ENCODE measurements around the gene MYOZ2.

Gene MYOZ2

DNA sequence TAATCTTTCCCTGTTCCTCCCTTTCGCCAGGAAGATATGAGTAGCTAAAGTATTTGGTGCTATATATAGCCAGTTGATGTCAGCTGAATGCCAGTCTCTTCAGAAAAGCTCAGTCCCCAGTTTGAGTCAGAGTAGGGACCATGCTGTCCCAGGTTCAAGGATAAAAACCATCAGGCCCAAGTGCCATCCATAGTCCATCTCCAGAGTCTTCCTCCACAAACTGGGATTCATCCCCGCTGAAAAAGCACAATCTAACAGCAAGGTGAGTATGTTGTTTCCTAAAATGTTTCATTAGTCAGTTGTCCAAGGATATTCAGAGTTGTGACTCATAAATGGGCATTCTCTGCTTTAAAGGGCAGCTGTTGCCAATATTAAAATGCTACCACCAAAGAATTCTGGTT, at the start of gene MYOZ2:
TSS of gene MYOZ2 (plus strand) at position 112 of the 401 bp plus-strand sequence. CDS start 694 bp downstream, outside the sequence.
- no peak for DNase-seq

- DNase-seq, result no peak
Observed at GRCh38 chr4:119087121-119087520, 48.5 kb upstream of the MYOZ2 start.

DNA sequence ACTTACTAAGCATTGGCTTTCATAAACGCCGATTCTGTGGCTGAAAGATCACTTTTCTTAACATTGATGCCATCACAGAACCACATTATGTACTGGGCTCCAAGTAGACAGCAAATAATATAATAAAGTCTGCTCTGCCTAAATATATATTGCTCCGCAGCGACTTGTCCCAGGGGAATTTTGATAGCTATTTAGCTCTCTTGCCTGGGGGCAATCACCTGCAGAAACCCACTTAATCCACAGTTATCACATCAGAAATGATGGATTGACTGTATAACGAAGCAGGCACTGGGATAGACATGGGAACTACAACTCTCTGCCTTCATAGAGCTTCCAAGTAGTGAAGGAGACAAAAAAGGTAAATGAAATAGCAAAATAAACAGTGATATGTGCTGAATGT, 48.0 kb upstream of the MYOZ2 start:
- no peak for DNase-seq

DNA sequence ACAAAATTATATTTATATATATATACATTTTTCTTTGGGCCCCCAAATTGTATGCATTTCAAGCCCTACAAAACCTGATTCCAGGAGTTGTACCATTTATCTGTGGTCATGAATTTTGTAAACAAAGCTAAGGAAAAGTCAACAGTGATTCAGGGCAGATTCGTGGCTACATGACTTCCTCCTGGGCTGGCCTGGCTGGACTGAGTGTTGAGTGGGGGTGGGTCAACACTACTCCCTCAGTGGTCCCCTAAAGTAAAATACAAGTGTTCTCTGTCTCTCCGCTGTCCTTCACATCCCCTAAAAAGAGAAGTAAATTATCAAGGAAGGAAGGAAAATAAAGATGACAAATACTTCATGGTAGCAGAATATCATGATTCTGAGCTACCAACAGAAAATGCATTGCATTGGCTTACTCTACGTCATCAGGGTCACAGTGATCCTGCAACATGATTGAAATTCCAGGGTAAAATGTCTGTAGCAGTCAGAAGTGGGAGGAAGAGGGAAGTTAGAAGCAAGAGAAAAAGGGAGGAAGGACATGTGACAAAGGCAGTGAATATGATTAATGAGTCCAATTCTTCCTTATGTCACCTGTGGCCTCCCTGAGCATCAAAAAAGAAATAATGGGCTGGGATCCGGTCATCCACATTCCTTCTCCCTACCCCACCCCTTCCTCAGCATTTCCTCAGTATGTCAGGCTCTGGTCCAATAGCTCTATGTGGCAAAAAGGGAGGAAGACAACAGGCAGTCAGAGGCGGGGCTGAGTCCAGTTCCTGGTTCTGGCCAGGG, 42.4 kb upstream of the MYOZ2 start:
- no peak for DNase-seq

DNA sequence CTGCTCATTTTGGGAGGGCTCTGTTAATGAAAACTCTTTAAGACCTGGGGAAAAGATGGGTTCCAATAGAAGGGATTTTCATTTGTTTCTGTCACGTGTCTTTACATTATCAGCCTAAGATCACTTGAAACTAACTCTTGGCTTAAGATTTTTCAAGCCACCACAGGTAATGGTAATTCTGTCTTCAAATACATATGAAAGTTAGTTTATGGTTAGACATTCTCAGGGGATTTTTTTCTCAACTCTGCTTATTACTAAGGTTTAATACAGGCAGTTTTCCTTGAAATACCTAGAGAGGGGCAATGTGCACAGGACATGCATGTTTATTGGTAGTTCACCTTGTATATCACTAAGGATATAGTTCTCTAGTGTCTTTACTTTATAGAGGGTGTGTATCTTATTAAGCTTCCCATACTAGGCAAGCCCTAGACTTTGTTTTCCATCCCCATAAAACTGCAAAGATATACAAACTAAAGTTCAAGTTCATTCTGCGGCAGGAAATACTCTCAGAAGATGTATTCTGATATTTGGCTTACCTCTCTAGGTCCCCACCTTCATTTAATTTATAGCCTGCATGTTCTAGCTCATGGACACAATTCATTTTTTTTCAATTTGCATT, 38.2 kb upstream of the MYOZ2 start:
- DNase-seq, result no peak

GRCh38 chr4:119098306-119098705, 37.3 kb upstream of the MYOZ2 start:
- no peak for DNase-seq

DNA sequence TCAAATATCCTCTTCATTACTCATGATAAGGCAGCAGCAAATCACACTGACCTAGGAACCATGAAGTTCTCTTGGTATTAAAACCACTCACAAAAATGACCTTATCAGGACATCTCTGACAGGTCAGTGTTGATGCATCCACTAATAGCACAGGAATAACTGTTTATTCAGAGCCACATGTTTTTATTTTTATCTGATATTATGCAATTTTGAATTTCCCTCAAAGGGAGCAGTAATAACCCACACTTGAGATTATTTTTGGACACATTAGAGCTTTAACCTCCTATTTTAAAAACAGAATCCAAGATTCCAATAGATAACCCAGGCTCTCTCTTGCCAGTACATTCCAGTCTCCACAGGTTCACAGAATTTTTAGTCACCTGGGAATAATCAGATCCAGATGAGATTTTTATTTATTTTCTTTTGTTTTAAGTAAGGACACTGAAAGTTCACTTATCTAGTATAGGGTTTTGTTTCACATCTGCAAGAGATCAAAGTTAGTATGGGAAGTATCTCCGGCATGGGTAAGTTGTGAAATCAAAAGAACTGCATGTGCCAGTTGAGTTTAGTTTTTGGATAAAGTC, 36.3 kb upstream of the MYOZ2 start:
- DNase-seq, result no peak

- DNase-seq, result no peak
Observed at GRCh38 chr4:119100655-119101054, 35.0 kb upstream of the MYOZ2 start.

GRCh38 chr4:119103263-119103662, 32.4 kb upstream of the MYOZ2 start:
- no peak for DNase-seq

GRCh38 chr4:119104644-119105273, 30.9 kb upstream of the MYOZ2 start:
- DNase-seq, result no peak

- no peak for DNase-seq
Observed at GRCh38 chr4:119105605-119106004, 30.0 kb upstream of the MYOZ2 start.

GRCh38 chr4:119106036-119107000, 29.3 kb upstream of the MYOZ2 start:
- no peak for DNase-seq

GRCh38 chr4:119110121-119110520, 25.5 kb upstream of the MYOZ2 start:
- no peak for DNase-seq

GRCh38 chr4:119111296-119111695, 24.3 kb upstream of the MYOZ2 start:
- no peak for DNase-seq

DNA sequence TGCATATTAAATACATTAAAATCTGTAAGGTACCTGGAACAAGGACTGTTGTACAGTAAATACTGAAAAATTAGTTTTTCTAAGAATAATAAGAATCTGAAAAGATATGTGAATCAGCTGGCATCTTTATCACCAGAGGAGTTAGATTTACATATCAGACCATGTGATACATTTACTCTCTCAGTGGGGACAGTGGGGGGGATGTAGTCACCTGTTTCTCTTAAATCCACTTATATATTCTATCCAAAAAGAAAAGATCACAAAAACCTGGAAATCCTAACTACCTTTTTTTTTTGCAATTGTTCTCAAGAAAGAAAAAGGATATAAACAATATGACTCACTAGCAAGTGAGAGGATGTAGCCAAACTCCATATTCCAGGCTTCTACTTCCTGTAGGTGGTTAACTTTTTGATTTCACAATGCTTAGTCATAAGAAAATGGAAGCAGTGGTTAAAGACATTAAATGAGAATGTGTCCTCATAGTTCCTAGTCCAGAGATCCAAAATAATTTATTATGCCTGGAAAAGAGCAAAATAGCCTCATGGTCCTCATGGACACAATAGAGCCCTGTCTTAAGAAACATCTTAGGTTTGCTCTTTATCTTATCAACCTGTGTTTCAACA, 22.5 kb upstream of the MYOZ2 start:
- no peak for DNase-seq

DNA sequence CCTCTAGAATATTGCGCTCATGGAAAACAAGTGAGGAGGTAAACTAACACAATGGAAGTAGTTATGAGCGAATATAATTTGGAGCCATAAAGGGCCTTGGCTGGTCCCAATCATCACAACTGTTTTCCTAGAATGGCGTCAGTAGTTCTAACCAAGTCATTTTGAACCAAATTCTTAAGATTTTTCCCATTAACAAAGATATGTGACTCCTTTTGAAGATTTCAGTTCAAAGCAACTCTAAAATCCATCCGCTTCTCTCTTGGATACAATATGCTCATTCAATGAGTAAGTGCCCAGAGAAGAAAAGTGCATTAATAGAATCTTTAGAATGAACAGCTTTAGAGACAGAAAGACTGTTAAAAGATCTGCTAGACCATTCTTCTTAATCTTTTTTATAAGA, 19.6 kb upstream of the MYOZ2 start:
- no peak for DNase-seq

GRCh38 chr4:119116925-119117900, 18.4 kb upstream of the MYOZ2 start:
- no peak for DNase-seq

DNA sequence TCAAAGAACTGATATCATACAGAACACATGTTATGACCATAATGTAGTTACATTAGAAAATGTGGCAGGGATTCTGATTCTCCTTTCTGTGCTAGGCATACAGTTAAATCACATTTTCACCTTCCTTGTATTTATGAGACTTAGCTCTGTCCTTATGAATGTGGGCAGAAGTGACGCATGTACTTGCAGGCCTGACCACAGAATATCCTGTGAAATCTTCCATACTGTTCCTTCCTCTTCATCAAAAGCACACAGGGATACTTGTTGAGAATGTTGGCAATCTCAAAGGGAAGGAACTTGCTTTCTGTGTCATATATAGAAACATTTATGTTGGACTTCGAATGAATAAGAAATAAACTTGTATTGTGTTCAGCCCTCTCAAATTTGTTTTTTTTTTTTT, 17.2 kb upstream of the MYOZ2 start:
- DNase-seq, result no peak

GRCh38 chr4:119124352-119124751, 11.3 kb upstream of the MYOZ2 start:
- no peak for DNase-seq

- no peak for DNase-seq
Observed at GRCh38 chr4:119125931-119126330, 9.7 kb upstream of the MYOZ2 start.

GRCh38 chr4:119128148-119128547, 7.5 kb upstream of the MYOZ2 start:
- DNase-seq, result no peak

Data from right forelimb (tissue), 1 donor.